Tibial nerve (tissue), 4 donors: ENCODE results near the gene MARCHF6. TPM values are rescaled to one million over a fixed set of nuclear protein-coding genes. Genes with fewer than 3 reads are reported as not detected.
"Not testable (repeated sequence)": the region's sequence is repeated elsewhere in the genome, so short reads cannot be mapped to it uniquely, and the experiment has no call there.

Experiments used
- DNase-seq, 2 donors: peaks; one replicate each; pipeline ENCODE4 v3.0.0-alpha.2; 2019; ENCODE audit warnings: low spot score in 2 of 2
- H3K27ac ChIP-seq, 4 donors: fragments of 200-600 bp; sonication (generic) in 3 of 4; one replicate each; pipeline ENCODE4 v1.5.1; 2017 to 2019; ENCODE audit warnings: mild to moderate bottlenecking in 1 of 4
- H3K27me3 ChIP-seq, 2 donors: fragments of 200-600 bp; sonication (generic) in 1 of 2; one replicate each; pipeline versions ENCODE4 v1.5.1 to v1.6.0; 2017 to 2019
- H3K36me3 ChIP-seq, 3 donors: fragments of 200-600 bp; sonication (generic); one replicate each; pipeline ENCODE4 v1.5.1; 2018 to 2019
- H3K4me1 ChIP-seq, 4 donors: fragments of 200-600 bp; sonication (generic) in 3 of 4; one replicate each; pipeline ENCODE4 v1.5.1; 2017 to 2019
- H3K4me3 ChIP-seq, 4 donors: fragments of 200-600 bp; sonication (generic) in 3 of 4; one replicate each; pipeline ENCODE4 v1.5.1; 2017 to 2019; ENCODE audit warnings: mild to moderate bottlenecking in 1 of 4, moderate library complexity in 1 of 4
- H3K9me3 ChIP-seq, 4 donors: fragments of 200-600 bp; sonication (generic) in 3 of 4; one replicate each; pipeline ENCODE4 v1.5.1; 2017 to 2019
- CTCF ChIP-seq, 5 experiments: fragments of 200-600 bp in 3 of 5; fragments of 450-650 bp in 2 of 5; sonication (generic) in 3 of 5; IDR thresholded peaks; one replicate each; pipeline ENCODE4 v1.5.1; 2016 to 2019; ENCODE audit warnings: antibody characterized with exemption in 5 of 5, mild to moderate bottlenecking in 3 of 5, moderate library complexity in 2 of 5
- EP300 ChIP-seq, 2 donors: sonication (generic); formaldehyde crosslinking; IDR thresholded peaks; one replicate each; pipeline ENCODE4 v1.6.1; 2017; ENCODE audit warnings: antibody characterized with exemption in 2 of 2, mild to moderate bottlenecking in 1 of 2
- POLR2A ChIP-seq, 2 donors: fragments of 450-650 bp; IDR thresholded peaks; one replicate each; pipeline ENCODE4 v1.6.1; 2017; ENCODE audit warnings: antibody characterized with exemption in 2 of 2, mild to moderate bottlenecking in 2 of 2, moderate library complexity in 2 of 2
- WGBS, 2 donors: methylation state at CpG; one replicate each; pipeline ENCODE4 v1.1.5; 2018; 5-methylcytosine and 5-hydroxymethylcytosine counted together
- total RNA-seq, 4 donors: library from RNA; depleted of rRNA; stranded (reverse); fragments of >200 nt; gene quantifications; one replicate each; pipeline ENCODE4 v1.1.0, GENCODE V29; 2016

The MARCHF6 gene
- total RNA-seq, 4 donors from 2014 or later, result 70.2 to 127 (median 110) TPM

DNA sequence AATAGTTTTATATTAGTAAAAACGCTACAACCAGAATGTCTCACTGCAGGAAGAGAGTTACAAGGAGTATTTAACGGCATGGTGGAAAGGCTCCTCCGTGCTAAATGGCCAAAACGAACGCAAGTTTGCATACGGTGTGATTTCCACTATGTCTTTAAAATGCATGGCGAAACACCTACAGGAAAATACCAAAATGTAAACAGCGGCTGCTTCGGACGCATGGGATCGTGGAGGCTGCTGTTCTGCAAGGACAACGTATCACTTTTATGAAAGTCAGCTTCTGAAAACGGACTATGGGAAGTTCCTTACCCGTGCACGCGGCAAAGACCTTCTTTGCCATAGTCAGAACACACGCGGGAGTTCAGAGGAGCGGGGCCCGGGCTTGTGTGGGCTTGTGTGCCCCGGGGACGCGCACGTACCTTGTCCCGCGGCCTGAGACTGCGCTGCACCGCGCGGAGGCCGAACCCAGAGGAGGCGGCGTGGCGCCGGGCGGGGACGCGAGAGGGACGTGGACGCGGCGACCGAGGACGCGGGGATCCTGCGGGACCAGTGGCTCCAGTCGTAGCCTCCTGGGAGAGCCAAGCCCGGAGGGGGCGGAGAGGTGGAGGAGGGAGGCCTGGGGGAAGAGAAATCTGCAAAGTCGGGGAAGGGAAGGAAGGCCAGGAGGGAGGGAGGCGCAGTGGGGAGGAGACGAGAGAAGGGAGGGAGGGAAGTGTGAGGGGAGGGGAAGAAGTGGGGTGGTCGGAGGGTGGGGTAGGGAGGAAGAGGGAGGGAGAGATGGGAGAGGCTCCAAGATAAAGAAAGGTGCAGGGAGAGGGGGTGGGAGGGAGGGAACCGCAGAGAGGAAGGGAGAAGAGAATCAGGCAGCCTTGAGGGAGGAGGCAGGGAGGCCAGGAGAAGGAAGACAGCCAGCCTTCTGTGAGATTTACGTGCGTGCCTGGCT is 46.0 kb upstream of the MARCHF6 start, which contains the start of gene CMBL:
Gene CMBL, minus strand, starts transcription at position 697 of the 943 bp plus-strand sequence. CDS start 17,140 bp downstream, outside the sequence.
- no peaks in the 10 kb centered on the region for H3K36me3 ChIP-seq
- TF ChIP-seq EP300 (IDR thresholded peaks at IDR 0.05) (peak in 1 of 2 donors; percentile 31), CTCF (IDR thresholded peaks at IDR 0.05) (no peak), POLR2A (IDR thresholded peaks at IDR 0.05) (no peak)
- no peaks in the 10 kb centered on the region for H3K27me3 ChIP-seq
- peak within 1 kb of the TSS in 3 of 4 donors; percentile 84 to 85 (median 84) for H3K27ac ChIP-seq
- H3K4me3 ChIP-seq, result peak within 1 kb of the TSS; percentile 47 to 65 (median 61)
- no peaks in the 10 kb centered on the region for H3K9me3 ChIP-seq
- H3K4me1 ChIP-seq, result peaks cover 0 to 37% (median 3%) of the 10 kb centered on the region in 4 donors
- 3% methylated on average over 49 to 56 of the region's 56 CpGs for WGBS, 2 donors
- no peak for DNase-seq

DNA sequence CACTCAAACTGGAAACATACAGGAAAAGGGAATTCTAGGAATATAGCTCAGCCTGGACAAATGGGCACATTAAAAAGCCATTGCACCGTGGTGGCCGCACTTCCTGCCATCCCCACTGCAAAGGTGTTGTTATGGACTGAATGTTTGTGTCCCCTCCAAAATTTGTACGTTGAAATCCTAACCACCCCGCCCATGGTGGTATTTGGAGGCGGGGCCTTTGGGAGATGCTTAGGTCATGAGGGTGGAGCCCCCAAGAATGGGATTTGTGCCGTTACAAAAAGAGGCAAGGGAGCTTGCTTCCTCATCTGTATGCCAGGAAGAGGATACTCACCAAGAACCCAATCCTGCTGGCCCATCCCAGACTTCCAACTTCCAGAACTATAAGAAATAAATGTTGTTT is 44.7 kb upstream of the MARCHF6 start:
- no peak for DNase-seq
- TF ChIP-seq POLR2A (IDR thresholded peaks at IDR 0.05) (no peak), EP300 (IDR thresholded peaks at IDR 0.05) (no peak), CTCF (IDR thresholded peaks at IDR 0.05) (no peak)
- peaks cover 0 to 37% (median 3%) of the 10 kb centered on the region in 4 donors for H3K4me1 ChIP-seq
- no peaks in the 10 kb centered on the region for H3K9me3 ChIP-seq
- H3K4me3 ChIP-seq, result no peak overlapping the region
- no peaks in the 10 kb centered on the region for H3K27me3 ChIP-seq
- 66 to 68% methylated on average over 6 of the region's 6 CpGs for WGBS, 2 donors
- H3K36me3 ChIP-seq, result no peaks in the 10 kb centered on the region
- H3K27ac ChIP-seq, result no peak overlapping the region

- Histone ChIP-seq H3K27me3 (no peaks in the 10 kb centered on the region), H3K27ac (no peak overlapping the region), H3K9me3 (no peaks in the 10 kb centered on the region), H3K4me3 (no peak overlapping the region), H3K4me1 (peaks cover 0 to 37% (median 3%) of the 10 kb centered on the region in 4 donors), H3K36me3 (no peaks in the 10 kb centered on the region)
- WGBS, 2 donors, result 65 to 70% methylated on average over 8 of the region's 8 CpGs
- TF ChIP-seq EP300 (IDR thresholded peaks at IDR 0.05) (no peak), POLR2A (IDR thresholded peaks at IDR 0.05) (no peak), CTCF (IDR thresholded peaks at IDR 0.05) (no peak)
- DNase-seq, result no peak
These were observed 43.3 kb upstream of the MARCHF6 start for GRCh38 chr5:10310066-10310779.

- DNase-seq, H3K9me3 ChIP-seq, H3K36me3 ChIP-seq, H3K4me3 ChIP-seq, H3K27me3 ChIP-seq, H3K27ac ChIP-seq: not testable (repeated sequence)
- 81% methylated on average over 8 of the region's 8 CpGs for WGBS, 2 donors
- peaks cover 0 to 36% (median 3%) of the 10 kb centered on the region in 4 donors for H3K4me1 ChIP-seq
These were observed 42.5 kb upstream of the MARCHF6 start for GRCh38 chr5:10310835-10311570.
